ENCODE results near the gene ZFY. TPM values are rescaled to one million over a fixed set of nuclear protein-coding genes. Genes with fewer than 3 reads are reported as not detected.

The ZFY gene
- total and polyA plus RNA-seq, 7 donors, result 0.16 to 34.6 (median 3.5) TPM; not detected in 2

DNA sequence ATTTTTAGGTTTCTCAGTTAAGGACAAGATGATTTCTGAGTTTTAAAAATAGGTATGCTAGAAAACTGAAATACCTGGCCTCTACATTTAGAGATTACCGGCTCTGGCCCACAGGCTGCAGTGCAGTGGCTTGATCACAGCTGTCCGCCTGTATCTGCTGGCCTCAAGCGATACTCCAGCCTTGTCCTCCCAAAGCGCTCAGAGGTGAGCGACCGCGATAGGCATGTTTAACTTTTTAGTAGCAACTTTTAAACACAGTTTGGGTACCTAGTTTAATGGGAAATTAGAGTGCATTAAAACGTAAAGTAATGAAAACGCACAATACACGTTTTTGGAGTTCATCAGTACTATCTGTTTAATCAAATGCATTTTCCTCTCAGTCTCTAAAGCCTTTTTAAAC lies 1.1 kb upstream of the ZFY start:
- intact Hi-C loops (cut with DNase I), result no loop called here
- WGBS, 2 donors, result 24 to 36% methylated on average over 10 of the region's 10 CpGs
- no peaks in the 10 kb centered on the region for H3K36me3 ChIP-seq
- H3K4me1 ChIP-seq, result peaks cover 0 to 7% (median 0%) of the 10 kb centered on the region in 4 donors
- peak overlapping the region in 2 of 4 donors; percentile 96 to 98 for H3K27ac ChIP-seq
- H3K4me3 ChIP-seq, result peak overlapping the region in 2 of 4 donors; percentile 58 to 66
- H3K9me3 ChIP-seq, result no peaks in the 10 kb centered on the region
- H3K27me3 ChIP-seq, result no peaks in the 10 kb centered on the region
- TF ChIP-seq, protein P1, sequence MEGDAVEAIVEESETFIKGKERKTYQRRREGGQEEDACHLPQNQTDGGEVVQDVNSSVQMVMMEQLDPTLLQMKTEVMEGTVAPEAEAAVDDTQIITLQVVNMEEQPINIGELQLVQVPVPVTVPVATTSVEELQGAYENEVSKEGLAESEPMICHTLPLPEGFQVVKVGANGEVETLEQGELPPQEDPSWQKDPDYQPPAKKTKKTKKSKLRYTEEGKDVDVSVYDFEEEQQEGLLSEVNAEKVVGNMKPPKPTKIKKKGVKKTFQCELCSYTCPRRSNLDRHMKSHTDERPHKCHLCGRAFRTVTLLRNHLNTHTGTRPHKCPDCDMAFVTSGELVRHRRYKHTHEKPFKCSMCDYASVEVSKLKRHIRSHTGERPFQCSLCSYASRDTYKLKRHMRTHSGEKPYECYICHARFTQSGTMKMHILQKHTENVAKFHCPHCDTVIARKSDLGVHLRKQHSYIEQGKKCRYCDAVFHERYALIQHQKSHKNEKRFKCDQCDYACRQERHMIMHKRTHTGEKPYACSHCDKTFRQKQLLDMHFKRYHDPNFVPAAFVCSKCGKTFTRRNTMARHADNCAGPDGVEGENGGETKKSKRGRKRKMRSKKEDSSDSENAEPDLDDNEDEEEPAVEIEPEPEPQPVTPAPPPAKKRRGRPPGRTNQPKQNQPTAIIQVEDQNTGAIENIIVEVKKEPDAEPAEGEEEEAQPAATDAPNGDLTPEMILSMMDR (IDR thresholded peaks at IDR 0.05), result no peak
- no peak for TF ChIP-seq EP300 (IDR thresholded peaks at IDR 0.05)
- no peak for TF ChIP-seq POLR2A (IDR thresholded peaks at IDR 0.05)
- no peak for TF ChIP-seq POLR2AphosphoS5 (IDR thresholded peaks at IDR 0.05)
- no peak for DNase-seq

DNA sequence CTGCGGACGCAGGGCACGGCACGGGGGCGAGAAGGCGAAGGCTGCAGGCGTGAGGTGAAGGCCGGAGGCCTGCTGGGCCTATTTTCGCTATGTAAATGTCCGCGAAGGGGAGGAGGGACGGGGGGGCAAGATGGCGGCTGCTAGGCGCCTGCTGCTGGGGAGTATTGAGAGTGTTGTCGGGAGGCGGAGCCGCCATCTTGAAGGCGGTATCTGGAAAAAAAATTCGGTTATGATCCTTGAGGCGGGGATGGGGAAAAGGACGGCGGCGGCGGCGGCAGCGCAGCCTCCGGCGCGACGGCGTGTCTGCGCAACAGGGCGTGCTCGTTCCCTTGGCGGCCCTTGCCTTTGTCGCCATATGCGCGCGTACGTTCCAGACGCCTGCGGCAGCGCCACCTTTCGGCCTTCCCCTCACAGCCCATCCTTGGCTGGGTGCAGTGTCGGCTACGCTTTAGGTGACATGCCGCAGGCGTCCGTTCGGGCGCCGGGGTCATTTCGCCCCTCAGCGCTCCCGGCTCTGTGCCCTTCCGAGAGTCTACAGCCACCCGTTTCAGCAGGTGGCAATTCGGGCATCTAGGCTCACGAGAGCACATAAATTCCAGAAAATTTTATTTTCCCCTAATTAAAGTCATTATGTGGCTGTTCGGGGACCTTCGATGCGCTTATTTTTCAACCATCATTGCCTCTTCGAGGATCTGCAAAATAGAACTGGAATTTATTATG lies 695 bp downstream of the ZFY start:
- DNase-seq, result no peak
- Histone ChIP-seq H3K27ac (peak overlapping the region in 2 of 4 donors; percentile 96 to 98), H3K4me3 (peak overlapping the region in 2 of 4 donors; percentile 58 to 66), H3K27me3 (no peaks in the 10 kb centered on the region), H3K9me3 (no peaks in the 10 kb centered on the region), H3K4me1 (peaks cover 0 to 22% (median 0%) of the 10 kb centered on the region in 4 donors), H3K36me3 (no peaks in the 10 kb centered on the region)
- no peak for TF ChIP-seq POLR2A (IDR thresholded peaks at IDR 0.05)
- TF ChIP-seq POLR2AphosphoS5 (IDR thresholded peaks at IDR 0.05), result no peak
- TF ChIP-seq, protein P1 (IDR thresholded peaks at IDR 0.05), result peak in 2 of 4 experiments; percentile 49 to 56
- intact Hi-C loops (cut with DNase I), result no loop called here
- WGBS, 2 donors, result 0 to 1% methylated on average over 63 of the region's 63 CpGs

DNA sequence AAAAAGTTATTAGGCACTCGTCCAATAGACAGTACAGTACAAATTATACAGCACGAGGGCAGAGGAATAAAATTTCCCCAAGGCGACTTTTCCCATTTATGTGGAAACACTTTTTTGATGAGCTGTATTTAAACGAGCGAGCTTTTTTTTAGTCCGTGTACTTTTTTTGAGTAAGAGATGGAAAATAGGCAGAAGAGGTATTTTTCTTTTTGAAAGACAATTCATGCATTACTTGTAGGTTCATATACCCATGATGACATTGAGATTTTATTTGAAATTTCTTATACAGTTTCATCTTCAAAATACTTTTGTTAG lies 1.2 kb downstream of the ZFY start:
- intact Hi-C loops (cut with DNase I), result no loop called here
- H3K36me3 ChIP-seq, result no peaks in the 10 kb centered on the region
- peak overlapping the region in 2 of 4 donors; percentile 96 to 98 for H3K27ac ChIP-seq
- H3K27me3 ChIP-seq, result no peaks in the 10 kb centered on the region
- 0 to 1% methylated on average over 6 of the region's 6 CpGs for WGBS, 2 donors
- H3K9me3 ChIP-seq, result no peaks in the 10 kb centered on the region
- H3K4me1 ChIP-seq, result peaks cover 0 to 27% (median 0%) of the 10 kb centered on the region in 4 donors
- DNase-seq, result no peak
- TF ChIP-seq POLR2A (IDR thresholded peaks at IDR 0.05) (no peak), POLR2AphosphoS5 (IDR thresholded peaks at IDR 0.05) (no peak), EP300 (IDR thresholded peaks at IDR 0.05) (no peak)
- TF ChIP-seq, protein P1 (IDR thresholded peaks at IDR 0.05), result no peak
- H3K4me3 ChIP-seq, result peak overlapping the region in 2 of 4 donors; percentile 58 to 66

DNA sequence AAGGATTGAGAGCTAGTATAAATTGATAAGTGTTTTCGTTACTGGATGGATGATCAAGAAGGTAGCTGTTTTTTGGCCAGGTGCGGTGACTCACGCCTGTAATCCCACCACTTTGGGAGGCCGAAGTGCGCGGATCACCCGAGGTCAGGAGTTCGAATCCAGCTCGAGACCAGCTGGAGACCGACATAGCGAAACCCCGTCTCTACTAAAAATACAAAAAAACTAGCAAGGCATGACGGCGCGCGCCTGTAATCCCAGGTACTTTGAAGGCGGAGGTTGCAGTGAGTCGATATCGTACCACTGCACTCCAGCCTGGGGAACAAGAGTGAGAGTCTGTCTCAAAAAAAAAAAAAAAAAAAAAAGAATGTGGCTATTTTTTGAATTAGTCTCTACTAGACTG lies 2.0 kb downstream of the ZFY start:
- H3K27ac ChIP-seq, result peak overlapping the region in 2 of 4 donors; percentile 96 to 98
- no peaks in the 10 kb centered on the region for H3K36me3 ChIP-seq

More for the DNA sequence above, 2.0 kb downstream of the ZFY start:
- Histone ChIP-seq H3K9me3 (no peaks in the 10 kb centered on the region), H3K4me1 (peaks cover 0 to 29% (median 0%) of the 10 kb centered on the region in 4 donors), H3K4me3 (peak overlapping the region in 2 of 4 donors; percentile 58 to 66), H3K27me3 (no peaks in the 10 kb centered on the region)
- 53 to 75% methylated on average over 19 of the region's 19 CpGs for WGBS, 2 donors
- intact Hi-C loops (cut with DNase I), result no loop called here
- TF ChIP-seq, protein P1 (IDR thresholded peaks at IDR 0.05), result no peak
- TF ChIP-seq EP300 (IDR thresholded peaks at IDR 0.05) (no peak), POLR2A (IDR thresholded peaks at IDR 0.05) (no peak), POLR2AphosphoS5 (IDR thresholded peaks at IDR 0.05) (no peak)
- DNase-seq, result no peak
